Embryonic facial prominence (tissue), 1 donor: ENCODE data around the gene AHSP.
"Not testable (repeated sequence)": the region's sequence is repeated elsewhere in the genome, so short reads cannot be mapped to it uniquely, and the experiment has no call there.

Source experiments
- DNase-seq: peaks from one replicate; pipeline ENCODE4 v3.0.0-alpha.2; 2016; ENCODE audit errors: extremely low spot score

AHSP gene

GRCh38 chr16:31501226-31501965 is 26.3 kb upstream of the AHSP start:
- DNase-seq: no peak

GRCh38 chr16:31501966-31502348 is 25.7 kb upstream of the AHSP start:
- no peak for DNase-seq

GRCh38 chr16:31502981-31503380 is 24.7 kb upstream of the AHSP start:
- no peak for DNase-seq

GRCh38 chr16:31503555-31503954 is 24.1 kb upstream of the AHSP start:
- DNase-seq: not testable (repeated sequence)

- no peak for DNase-seq
These were observed 23.5 kb upstream of the AHSP start for GRCh38 chr16:31504159-31504558.

- no peak for DNase-seq
These were observed 22.2 kb upstream of the AHSP start for GRCh38 chr16:31505483-31505882.

DNA sequence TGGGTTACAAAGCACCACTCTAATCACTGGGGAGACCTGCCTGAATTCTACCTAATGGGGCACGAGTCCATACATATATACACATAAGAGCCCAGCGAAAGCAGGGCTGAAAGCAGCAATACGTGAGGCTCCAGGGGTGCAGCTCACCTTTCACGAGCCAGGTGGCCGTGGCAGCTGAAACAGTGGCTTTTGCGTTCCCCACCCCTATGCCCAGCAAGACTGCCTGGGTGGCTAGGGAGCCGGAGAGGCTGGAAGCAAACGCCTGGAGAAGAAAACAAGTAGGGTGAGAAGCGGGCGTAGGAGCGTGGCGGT is 20.1 kb upstream of the AHSP start:
- no peak for DNase-seq

DNA sequence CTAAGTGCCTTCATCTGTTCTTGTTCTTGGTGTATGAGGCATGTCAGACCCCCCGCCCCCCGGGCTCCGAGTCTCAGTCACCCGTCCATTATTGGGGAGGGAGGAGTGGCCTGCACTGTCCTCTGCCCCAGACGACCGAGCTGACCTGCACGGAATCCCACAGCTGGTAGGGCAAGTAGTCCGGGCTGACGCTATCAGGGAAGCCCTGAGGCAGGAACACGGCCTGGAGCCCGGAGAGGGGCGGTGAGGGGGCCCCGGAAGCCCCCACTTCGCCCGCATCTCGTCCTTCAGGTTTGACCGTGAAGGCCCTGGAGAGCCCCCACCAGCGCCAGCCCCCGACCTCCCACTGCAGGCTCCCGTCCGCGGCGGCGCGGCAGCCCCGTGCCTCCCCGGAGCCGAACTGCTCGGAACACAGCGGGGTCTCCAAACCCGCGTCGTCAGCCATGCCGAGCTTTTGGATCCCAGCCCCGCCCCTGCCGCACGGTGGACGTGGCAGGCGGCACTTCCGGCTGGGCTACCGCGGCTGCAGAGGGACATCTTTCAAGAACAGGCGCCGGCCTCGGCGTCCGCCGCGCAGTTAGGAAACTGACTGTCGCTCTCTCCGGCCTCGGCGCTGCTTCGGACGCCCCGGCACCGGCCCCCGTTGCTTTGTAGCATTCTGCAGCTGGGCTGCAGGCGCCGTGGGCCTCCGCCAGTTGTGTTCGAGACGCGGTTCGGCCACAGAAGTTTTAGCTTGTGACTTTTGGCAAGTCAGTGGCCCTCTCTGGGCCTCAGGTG is 19.6 kb upstream of the AHSP start, which contains the start of gene RUSF1:
Gene RUSF1, minus strand, starts transcription at position 463 of the 777 bp plus-strand sequence. Its CDS starts 18 bp downstream, at position 445.
- DNase-seq: peak; percentile 78

DNA sequence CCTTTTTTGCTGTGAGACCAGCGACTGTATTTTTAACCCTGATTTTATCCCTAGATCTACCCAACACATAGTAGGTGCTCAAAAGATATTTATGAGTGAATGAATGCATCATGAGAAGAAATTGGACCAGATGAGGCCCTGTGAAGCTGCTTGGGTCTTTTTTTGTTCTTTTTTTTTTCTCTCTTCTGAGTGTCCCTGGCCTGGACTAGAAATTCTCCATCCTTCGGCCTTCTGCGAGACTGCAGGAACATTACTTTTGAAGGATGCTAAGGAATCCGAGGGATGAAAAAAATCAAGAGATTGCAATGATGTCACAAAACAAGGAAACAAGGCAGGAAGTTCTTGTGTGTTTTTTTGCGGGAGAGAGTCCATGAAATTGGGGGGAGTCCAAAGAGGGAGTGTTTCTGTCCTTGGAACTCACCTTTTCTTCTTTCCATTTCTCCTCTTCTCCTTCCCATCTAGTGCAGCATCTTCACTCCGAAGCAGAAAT is 18.9 kb upstream of the AHSP start:
- peak; percentile 42 for DNase-seq

GRCh38 chr16:31513126-31513525 is 14.6 kb upstream of the AHSP start:
- no peak for DNase-seq

DNA sequence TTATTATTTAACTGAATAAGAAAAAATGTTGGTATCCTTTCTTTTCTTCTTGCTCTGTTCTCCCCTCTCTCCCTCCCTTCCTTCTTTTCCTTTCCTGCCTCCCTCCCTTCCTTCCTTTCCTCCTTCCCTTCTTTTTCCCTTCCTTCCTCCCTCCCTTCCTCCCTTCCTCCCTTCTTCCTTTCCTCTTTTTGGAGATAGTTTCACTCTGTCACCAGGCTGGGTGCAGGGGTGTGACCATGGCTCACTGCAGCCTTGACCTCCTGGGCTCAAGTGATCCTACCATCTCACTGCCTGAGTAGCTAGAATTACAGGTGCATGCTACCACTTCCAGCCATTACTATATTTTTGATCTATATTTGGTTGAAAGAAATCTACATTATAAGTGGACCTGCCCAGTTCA is 13.8 kb upstream of the AHSP start:
- no peak for DNase-seq

DNA sequence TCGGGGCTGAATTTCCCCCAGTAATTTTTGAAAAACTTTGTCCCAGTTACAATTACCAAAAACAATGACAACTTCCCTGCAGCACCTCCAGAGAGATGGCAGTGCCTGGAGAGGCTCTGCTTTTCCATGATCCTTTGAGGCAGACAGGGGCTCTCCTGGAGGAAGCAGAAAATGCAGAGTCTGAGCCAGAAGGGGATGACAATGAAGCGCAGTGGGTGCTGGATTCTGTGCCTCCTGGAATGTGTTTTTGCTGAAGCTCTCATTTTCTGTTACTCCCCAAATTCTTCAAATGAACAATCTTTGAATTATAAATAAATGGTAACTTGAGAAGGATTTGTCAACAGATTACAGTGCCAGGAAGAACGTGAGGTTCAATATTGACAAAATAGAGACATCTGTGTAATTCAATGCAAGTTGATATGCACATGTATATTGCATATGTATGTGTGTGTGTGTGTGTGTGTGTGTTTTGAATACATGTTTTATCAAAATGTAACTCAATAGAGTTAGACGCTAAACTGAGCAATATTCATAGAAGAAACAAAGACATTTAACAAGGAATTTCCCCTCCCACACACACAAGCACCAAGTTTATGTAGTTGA is 9.8 kb upstream of the AHSP start:
- no peak for DNase-seq

- no peak for DNase-seq
These were observed 7.8 kb upstream of the AHSP start for GRCh38 chr16:31519759-31520431.

GRCh38 chr16:31521368-31521767 is 6.3 kb upstream of the AHSP start:
- no peak for DNase-seq

DNA sequence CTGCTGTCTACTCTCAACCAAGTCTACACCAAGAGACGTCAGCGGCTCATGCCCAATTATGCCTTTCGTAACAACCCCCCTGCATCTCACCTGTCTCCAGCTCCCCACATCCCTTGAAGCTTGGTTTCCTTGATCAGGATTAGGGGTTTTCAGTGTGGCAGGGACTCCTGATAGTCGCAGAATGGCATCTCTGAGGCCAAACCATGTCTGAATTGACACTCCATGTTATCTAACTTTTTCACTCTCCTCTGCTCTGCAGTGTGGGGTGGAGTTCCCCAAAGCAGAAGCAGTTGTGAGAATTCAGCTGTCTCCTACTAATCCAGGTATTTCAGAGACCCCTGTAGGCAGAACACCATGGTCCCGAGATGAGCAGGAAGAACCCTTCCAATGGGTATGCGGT is 5.6 kb upstream of the AHSP start:
- DNase-seq: no peak

- DNase-seq: not testable (repeated sequence)
These were observed 3.9 kb upstream of the AHSP start for GRCh38 chr16:31523768-31524167.

GRCh38 chr16:31525113-31525512 is 2.6 kb upstream of the AHSP start:
- no peak for DNase-seq

DNA sequence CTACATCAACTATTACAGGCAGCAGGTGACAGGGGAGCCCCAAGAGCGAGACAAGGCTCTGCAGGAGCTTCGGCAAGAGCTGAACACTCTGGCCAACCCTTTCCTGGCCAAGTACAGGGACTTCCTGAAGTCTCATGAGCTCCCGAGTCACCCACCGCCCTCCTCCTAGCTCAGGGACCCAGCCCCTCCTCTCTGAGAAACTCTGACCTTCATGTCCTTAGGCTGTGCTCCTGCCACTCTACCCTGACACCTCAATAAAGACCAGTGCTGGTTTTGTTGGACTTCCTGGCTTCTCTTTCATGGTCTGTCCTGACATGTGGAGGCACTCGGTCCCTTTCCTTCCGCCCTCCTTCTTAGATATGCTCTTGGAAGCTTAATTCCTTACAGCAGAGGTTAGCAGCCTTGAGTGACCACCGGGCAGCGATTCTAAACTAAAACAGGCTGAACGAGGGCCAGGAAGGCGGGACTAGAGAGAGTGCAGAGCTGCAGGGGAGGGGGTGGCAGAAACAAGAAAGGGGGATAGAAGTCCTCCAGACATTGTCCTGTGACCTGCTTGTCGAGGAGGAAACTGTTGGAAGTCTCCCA is 915 bp downstream of the AHSP start:
- no peak for DNase-seq

DNA sequence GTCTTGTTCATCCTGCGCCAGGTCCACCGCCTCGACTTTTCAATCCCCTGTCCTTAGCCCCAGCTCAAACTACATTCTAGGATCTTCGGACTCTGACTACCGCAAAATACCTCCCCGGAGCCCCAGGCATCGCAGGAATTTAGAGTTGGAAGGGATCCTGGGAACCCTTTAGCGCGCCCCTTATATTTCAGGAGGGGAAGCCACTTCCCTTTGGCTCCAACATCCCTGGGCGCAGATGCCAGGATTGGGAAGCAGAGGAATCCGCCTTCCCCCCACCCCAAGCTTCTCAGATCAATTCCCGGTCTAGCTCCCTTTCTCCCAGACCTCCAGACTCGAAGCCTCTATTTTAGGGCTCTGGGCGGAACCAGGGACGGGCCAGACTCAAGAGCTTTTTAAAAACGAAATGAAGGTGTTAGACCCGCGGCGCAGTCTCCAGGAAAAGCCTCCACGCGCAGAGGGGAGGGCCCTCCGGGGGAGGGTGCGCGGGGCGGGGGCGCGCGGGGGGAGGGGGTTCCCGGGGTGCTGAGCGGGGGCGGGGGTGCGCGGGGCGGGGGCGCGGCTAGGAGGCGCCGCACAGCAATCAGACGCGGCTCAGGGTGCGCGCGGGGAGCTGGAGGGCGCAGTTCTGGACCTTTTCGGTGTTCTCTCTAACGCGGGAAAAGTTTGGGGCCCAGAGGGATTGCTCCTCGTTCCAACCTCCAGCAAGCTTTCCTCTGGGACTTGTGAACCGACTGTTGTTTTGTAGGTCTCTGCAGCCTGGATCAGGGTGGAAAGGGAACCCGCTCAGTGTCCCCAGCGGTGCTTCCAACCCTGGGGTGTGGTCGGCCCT is 1.6 kb downstream of the AHSP start:
- peak; percentile 51 for DNase-seq

DNA sequence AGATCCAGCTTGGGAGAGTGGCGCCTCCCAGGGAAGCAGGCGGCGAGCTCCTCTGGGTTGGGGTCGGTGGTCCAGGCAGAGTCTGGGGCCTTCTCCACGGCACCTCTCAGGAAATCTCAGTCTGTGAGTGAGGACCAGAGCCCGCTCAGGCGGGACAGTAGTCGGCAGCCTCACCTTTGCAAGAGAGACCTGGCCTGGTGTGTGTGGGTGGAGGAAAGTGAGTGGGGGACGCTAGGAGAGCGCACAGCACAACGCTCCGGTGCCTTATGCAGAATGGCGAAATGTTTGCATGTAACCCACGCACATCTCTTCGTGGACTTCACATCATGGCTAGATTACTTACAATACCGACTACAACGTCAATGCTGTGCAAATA is 2.2 kb downstream of the AHSP start:
- DNase-seq: no peak

- no peak for DNase-seq
These were observed 2.7 kb downstream of the AHSP start for GRCh38 chr16:31530405-31530804.
